HG03520 (cell line): ENCODE data around the gene MLLT11.
"Not testable (repeated sequence)": the region's sequence is repeated elsewhere in the genome, so short reads cannot be mapped to it uniquely, and the experiment has no call there.

ENCODE experiments used
- ATAC-seq: cut with Tn5 transposase; IDR thresholded peaks from one replicate; pipeline ENCODE4 v1.9.1; 2021; ENCODE audit warnings: mild to moderate bottlenecking, moderate library complexity; ENCODE audit not compliant: unreplicated experiment

The MLLT11 gene

DNA sequence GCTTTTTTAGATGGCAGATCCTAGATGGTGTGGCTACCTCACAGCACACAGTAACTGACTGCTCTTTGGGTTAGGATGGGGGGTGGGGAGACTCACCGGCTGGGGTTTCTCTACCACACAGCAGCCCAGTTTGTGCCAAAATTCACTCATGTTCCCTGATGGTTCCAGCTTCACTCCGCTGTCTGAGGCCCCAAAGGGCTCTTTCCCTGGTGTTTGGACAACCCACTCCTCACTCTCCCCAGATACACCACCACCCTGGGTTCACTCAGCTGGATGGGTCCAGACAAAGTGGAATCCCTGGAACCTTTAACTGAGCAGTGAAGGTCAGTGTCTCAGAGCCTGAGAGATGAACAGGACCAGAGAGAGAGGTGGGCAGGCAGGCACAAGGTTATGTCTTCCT lies 4.6 kb upstream of the MLLT11 start:
- no peak for ATAC-seq

DNA sequence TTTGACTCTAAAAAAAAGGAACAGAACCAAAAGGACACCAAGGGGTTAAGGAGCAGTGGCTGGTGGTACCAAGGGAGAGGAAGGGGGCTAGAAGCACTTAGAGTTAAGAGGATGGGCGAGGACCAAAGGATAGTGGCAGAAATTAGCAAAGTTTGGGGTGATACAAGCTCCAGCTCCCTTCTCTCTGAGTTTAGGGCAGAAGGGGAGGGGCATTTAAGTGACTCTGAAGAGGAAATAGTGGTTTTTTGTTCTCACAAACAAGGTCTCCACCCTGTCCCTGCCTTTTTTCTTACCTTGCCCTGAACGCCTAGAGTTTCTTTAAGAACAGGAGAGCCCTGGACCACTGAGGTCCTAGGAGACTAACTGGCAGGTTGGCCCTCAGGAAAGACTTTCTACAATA lies 4.0 kb upstream of the MLLT11 start:
- no peak for ATAC-seq

DNA sequence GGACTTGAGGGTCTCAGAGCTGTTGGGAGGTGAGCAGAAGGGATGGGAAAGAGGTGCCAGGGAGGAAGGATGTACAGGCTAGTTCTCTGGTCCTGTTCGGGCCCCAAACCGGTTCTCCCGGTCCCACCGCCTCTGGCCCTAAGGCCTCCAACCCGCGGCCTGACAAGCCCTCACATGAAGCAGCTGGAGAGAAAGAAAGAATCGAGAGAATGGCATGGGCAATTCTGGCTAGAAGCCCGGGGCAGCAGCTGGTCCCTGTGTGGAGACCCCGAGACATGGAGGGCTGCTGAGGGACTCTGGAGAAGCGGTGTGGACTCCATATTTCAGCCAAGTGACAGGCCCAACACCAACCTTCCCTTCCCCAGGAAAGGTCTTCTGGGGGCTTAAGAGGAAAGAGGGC lies 1.5 kb upstream of the MLLT11 start:
- no peak for ATAC-seq

DNA sequence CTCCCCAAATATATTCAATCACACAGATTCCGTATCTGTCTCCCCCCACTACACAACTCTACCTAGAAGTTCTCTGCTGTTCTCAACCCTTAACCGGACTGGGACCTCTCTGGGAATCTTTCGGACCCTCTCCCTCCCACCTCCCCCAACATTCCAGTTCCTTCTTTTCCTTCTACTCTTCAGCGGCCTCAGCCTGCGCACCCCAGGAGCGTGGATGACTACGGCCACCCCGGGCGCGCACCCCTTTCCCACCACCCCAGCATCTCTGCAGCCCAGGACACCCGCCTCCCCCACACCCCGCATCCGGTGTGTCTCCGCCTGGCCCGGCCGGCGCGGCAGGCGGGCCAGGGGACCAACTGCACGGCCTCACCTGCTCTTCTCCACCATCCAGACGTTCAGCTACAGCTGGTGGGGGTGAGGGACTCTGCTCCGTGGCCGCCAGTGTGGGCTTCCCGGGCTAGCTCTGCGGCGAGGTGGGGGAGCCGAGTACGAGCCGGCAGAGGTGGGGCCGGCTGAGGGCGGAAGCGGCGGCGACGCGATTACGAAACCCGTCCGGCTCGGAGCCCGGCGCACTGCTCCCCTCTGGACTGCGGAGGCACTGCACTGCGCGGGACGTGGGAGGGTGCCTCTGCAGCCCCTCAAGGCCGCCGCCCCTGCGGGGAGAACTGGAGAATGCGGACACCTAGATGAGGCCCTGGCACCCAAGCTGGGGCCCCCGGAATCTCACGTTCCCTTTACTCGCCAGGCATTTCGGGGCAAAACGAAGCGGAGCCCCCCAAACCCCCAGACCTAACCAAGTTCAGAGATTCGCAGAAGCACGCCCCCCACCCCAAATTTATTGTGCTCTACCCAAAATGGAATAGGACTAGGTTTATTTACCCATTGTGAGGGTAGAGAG lies 839 bp upstream of the MLLT11 start, which contains the start of gene CDC42SE1:
Gene CDC42SE1 (minus strand): TSS at position 514 of the 898 bp plus-strand sequence. CDS start 3,892 bp downstream, outside the sequence.
- ATAC-seq = peak; percentile 83

DNA sequence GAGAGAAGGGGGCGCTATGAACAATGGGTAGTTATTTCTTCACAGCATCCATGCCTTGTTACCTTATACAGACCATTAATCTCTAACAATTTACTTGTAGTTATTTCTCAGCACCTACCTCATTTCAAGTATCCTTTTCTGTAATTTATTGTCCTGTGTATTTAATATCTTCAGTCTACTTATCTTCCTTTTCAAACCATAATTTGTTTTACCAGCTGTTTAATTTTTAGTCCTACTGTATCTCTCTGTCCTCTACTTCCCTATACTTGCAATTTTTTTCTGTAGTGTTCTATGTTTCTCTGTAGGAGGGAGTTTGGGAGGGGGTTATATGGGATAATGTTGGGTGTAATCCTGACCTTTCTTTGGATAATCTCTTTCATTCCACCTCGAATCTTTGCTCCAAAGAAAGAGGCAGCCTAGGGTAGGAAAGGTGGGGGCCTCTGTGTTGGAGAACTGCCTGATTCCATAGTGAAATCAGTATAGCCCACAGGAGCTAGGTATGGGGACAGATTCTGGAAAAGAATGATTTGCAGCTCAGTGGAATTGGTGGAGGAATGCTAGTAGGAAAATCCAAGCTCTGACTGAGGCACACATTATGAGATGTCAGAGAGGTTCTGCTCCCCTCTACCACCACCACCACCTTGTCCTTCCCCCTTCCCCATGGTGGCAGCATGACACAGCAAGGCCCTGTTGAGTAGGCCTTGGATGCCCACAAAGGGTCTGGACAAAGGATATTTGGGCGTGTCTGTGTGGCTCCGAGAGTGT lies 642 bp downstream of the MLLT11 start:
- no peak for ATAC-seq

DNA sequence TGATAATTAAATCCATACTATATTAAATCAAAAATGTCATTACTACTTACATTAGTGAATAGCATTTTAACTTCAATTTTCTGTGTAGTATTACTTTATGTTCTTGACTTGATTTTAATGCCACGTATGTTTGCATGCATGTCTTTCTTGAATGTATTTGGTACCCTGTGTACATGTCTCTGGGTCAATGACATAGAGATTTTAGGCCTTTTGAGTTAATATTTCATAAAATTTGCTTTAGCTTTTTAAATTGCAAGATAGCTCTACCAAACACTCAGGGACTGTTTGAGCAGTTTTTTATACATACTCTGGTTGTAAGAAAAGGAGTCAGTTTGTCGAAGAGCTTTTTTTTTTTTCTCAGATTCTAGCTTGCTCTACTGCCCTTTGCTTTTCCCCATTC lies 1.5 kb downstream of the MLLT11 start:
- ATAC-seq = no peak

DNA sequence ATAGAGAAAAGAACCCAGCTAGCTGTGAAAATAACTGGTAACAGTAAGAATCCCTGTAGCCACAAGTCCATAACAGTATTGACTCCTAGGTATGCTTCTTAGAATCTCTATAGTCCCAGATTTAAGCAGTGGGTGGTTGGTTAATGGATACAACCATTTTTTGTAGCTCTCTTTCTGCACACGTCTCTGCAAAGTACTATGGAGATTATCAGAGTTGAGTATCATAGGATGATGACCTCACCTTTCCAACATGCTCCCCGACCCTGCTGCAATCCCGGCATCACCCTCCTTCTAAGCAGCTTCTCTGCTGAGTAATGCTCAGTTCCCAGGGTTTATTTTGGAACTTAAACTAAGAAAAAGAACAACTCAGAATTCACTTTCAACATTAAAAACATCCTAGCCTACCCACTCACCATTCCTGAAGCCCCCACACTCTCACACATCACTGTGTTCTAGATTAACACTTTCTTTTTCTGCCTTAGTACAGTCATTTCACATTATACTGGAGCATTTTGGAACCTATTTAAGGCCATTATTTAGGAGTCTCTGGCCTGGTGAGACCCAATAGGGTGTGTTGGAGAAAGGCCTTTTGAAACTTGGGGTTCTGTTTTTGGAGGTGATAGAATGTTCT lies 2.7 kb downstream of the MLLT11 start:
- ATAC-seq = no peak

DNA sequence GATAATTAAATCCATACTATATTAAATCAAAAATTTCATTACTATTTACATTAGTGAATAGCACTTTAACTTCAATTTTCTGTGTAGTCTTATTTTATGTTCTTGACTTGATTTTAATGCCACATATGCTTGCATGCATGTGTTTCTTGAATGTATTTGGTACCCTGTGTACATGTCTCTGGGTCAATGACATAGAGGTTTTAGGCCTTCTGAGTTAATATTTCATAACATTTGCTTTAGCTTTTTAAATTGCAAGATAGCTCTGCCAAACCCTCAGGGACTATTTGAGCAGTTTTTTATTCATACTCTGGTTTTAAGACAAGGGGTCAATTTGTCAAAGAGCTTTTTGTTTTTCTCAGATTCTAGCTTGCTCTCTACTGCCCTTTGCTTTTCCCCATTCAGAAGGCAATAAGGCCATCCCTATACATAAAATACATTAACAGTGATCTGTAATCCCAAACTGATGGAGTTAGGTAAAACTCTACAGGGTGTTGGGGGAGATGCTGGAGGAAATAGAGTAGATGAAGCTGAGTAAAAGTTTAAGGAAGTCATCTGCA lies 5.0 kb downstream of the MLLT11 start:
- ATAC-seq = no peak

DNA sequence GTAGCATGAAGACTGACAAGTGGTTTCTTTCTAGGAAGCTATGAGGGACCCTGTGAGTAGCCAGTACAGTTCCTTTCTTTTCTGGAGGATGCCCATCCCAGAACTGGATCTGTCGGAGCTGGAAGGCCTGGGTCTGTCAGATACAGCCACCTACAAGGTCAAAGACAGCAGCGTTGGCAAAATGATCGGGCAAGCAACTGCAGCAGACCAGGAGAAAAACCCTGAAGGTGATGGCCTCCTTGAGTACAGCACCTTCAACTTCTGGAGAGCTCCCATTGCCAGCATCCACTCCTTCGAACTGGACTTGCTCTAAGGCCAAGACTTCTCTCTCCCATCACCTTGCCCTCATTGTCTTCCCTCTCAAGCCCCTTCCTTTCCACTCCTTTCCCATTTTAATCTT lies 7.0 kb downstream of the MLLT11 start:
- no peak for ATAC-seq

DNA sequence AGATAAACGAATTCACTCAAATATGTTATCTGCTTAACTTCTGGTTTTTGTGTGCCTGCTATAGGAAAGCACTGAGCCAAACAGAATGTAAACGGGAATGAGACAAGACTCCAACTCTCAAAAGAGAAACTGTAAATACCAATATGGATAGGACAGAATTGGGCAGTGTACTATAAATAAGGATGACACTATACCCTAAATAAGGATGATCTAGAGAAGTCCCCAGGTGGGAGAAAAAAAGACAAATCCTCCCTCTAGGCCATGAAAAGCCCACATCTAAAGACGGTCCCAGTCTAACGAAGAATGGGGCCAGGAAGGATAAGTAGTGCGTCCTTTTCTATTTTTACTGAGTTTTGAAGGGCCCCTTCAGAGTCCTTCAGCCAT lies 8.9 kb downstream of the MLLT11 start:
- ATAC-seq = no peak

DNA sequence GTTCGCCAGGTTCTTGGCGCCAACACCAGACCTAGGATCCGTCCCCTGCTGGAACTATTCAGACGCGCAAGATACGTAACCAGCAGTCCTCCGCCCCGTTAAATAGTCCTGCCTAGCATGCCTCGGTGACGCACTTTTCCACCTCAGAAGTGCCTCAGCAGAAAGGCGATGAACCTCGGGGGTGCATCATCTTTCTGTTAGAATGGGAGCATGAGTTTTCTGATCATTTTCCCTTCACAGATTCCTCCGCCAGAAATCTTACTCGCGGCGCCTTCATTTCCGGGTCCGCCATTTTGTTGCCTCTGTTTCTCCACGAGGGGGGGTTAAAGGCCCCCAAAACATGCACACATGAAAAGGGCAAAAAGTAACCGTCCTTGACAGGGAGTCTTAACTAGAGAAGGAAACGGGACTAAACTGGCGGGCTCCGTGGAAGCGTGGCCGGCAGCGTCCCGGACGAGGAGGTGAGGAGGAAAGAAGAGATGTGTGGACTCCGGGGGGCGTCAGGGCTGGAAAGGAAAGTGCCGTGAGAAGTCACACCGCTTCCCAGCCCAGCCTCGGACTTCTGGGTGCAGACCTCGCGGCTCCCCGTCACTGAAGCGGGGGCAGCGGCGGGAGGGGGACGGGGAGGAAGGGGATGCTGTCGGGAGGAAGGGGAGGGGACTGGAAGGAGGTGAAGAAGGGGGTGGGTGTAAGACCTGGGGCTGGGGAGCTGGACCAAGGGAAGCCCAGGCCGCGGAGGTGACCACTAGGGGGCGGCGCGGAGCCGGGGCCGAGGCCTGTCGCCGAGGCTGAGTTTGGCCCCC lies 10.5 kb downstream of the MLLT11 start, which contains the start of gene GABPB2:
Gene GABPB2 (plus strand): TSS at position 288 of the 803 bp plus-strand sequence. CDS start 17,429 bp downstream, outside the sequence.
- no peak for ATAC-seq

DNA sequence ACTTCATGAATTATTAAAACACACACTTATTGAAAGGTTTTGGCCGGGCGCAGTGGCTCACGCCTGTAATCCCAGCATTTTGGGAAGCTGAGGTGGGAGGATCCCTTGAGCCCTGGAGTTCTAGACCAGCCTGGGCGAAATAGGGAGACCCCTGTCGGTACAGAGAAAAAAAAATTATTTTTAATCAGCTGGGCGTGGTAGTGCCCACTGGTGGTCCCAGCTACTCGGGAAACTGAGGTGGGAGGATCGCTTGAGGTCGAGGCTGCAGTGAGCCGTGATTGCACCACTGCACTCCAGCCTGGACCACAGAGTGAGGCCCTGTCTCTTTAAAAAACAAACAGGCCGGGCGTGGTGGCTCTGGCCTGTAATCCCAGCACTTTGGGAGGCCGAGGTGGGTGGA lies 12.0 kb downstream of the MLLT11 start:
- ATAC-seq = no peak

DNA sequence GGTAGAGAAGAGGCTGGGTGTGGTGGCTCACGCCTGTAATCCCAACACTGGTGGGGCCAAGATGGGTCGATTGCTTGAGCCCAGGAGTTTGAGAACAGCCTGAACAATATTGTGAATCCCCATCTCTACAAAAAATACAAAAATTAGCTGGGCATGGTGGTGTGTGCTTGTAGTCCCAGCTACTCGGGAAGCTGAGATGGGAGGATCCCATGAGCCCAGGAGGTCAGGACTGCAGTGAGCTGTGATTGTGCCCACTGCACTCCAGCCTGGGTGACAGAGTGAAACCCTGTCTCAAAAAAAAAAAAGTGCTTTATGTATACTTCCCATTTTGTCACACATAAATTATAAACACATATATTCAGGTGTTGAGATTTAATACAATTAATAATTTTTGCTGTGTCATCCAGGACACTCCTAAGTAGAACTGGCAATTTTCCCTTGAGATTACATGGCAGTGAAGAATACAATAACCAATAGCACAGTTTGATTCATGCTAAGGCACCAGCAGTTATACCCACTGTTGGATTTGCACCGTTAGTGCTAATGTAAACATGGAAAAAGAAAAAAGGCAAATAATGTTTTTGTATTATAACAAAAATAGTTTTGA lies 25.9 kb downstream of the MLLT11 start:
- ATAC-seq = no peak

DNA sequence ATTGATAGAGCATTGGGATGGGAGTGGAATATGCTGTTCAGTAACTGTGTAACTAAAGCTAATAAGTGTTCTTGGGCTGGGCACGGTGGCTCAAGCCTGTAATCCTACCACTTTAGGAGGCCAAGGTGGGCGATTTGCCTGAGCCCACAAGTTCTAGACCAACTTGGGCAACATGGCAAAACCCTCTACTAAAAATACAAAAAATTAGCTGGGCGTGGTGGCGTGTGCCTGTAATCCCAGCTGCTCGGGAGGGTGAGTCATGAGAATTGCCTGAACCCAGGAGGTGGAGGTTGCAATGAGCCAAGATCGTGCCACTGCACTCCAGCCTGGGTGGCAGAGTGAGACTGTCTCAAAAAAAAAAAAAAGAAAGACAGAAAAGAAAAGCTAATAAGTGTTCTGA lies 37.2 kb downstream of the MLLT11 start:
- ATAC-seq = not testable (repeated sequence)

DNA sequence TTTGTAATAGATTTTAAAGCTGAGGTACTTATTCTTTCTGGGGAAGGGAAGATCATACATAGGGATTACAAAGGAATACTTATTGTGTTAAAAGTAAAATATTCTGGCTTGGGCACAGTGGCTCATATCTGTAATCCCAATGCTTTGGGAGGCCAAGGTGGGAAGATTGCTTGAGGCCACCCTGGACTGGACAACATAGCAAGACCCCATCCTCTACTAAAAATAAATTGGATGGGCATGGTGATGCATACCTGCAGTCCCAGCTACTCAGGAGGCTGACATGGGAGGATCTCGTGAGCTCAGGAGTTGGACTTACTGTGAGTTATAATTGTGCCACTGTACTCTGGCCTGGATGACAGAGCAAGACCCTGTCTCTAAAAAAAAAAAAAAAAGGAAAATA lies 37.9 kb downstream of the MLLT11 start:
- ATAC-seq = no peak

DNA sequence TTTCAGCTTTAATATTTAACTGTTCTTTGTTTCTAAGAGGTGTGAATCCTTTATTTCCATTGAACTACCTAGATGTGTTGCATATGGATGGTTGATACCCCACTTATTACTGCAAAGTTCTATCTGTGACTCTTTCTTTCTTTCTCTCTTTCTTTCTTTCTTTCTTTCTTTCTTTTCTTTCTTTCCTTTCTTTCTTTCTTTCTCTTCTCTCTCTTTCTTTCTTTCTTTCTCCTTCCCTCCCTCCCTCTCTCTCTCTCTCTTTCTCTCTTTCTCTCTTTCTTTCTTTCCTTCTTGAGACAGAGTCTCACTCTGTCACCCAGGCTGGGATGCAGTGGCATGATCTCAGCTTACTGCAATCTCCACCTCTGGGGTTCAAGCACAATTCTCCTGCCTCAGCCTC lies 44.4 kb downstream of the MLLT11 start:
- ATAC-seq = no peak

DNA sequence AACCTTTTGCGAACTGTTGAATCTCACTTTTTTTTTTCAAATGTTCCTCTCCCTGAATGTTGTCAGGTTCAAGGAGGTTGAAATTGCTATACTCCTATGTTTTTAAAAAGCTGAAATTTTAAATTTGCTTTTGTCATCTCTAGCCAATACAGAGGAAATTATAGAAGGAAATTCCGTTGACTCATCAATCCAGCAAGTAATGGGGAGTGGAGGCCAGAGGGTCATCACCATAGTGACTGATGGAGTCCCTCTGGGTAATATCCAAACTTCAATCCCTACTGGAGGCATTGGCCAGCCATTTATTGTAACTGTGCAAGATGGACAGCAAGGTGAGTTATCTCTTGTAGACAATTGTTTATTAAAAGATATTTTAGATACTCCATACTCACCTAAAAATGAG lies 46.7 kb downstream of the MLLT11 start:
- ATAC-seq = no peak

DNA sequence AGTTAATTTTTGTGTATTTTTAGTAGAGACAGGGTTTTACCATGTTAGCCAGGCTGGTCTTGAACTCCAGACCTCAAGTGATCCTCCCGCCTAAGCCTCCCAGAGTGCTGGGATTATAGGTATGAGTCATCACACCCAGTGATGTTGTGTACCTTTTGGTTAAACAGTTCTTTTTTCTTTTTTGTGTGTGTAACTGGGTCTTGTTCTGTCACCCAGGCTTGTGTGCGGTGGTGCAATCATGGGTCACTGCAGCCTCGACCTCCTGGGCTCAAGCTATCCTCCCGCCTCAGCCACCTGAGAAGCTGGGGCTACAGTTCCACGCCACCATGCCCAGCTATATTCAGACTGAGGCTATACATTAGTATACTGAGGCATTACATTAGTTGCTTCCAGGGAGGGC lies 48.1 kb downstream of the MLLT11 start:
- no peak for ATAC-seq

DNA sequence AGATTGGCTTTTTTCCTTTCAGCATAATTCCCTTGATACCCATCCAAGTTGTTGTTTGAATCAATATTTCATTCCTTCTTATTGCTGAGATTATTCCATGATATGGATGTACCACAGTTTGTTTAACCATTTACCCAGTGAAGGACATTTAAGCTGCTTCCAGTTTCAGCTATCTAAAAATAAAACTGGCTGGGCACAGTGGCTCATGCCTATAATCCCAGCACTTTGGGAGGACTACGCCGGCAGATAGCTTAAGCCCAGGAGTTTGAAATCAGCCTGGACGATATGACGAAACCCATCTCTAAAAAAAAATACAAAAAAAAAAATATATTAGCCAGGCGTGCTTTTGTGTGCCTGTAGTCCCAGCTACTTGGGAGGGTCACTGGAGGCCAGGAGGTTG lies 53.7 kb downstream of the MLLT11 start:
- ATAC-seq = no peak
